H1 (cell line): ENCODE measurements around the gene CYRIA. TPM values are rescaled to one million over a fixed set of nuclear protein-coding genes. Genes with fewer than 3 reads are reported as not detected.

Experiments
- CTCF ChIA-PET: fragments of 300-600 bp; sonication (Branson Sonifier 250); formaldehyde crosslinking; loops from one replicate; lab custom pipeline; 2021; ENCODE audit not compliant: partially characterized antibody; lab: Charles Lee
- POLR2A ChIA-PET: fragments of 300-600 bp; sonication (Branson Sonifier 250); formaldehyde crosslinking; loops from one replicate; lab custom pipeline; 2021; ENCODE audit warnings: inconsistent platforms; ENCODE audit not compliant: partially characterized antibody; lab: Charles Lee
- DNase-seq, 2 experiments: peaks; one replicate each; pipeline versions ENCODE4 v3.0.0 to v3.0.0-alpha.2; 2010 to 2022; ENCODE audit warnings: low spot score in 2 of 2, low read depth in 1 of 2, mixed read lengths in 1 of 2
- FAIRE-seq: peaks from 2 replicates; lab custom pipeline; 2011; peaks lifted over from hg19 to GRCh38; lab: Jason Lieb, UNC
- H2AFZ ChIP-seq: 2 replicates; pipeline ENCODE4 v1.8.1; 2012; ENCODE audit warnings: low read length, inconsistent platforms
- H2AK5ac ChIP-seq: 2 replicates; pipeline ENCODE4 v1.6.1; 2013; ENCODE audit warnings: low read depth, low read length
- H2BK120ac ChIP-seq: replicated peaks from 2 replicates; pipeline ENCODE3; 2013; ENCODE audit warnings: low read depth, low read length, inconsistent platforms
- H2BK12ac ChIP-seq: 2 replicates; pipeline ENCODE4 v1.6.1; 2013; ENCODE audit warnings: low read depth, low read length
- H2BK15ac ChIP-seq: 2 replicates; pipeline ENCODE4 v1.6.1; 2013; ENCODE audit warnings: low read length
- H2BK20ac ChIP-seq: 2 replicates; pipeline ENCODE4 v1.6.1; 2013; ENCODE audit warnings: low read length
- H2BK5ac ChIP-seq: 2 replicates; pipeline ENCODE4 v1.6.1; 2013; ENCODE audit warnings: low read depth, low read length
- H3K14ac ChIP-seq: 2 replicates; pipeline ENCODE4 v1.6.1; 2013; ENCODE audit warnings: inconsistent platforms; ENCODE audit not compliant: insufficient read length
- H3K18ac ChIP-seq: 2 replicates; pipeline ENCODE4 v1.6.1; 2013; ENCODE audit warnings: low read length; ENCODE audit errors: extremely low read depth
- H3K23ac ChIP-seq: 2 replicates; pipeline ENCODE4 v1.6.1; 2013; ENCODE audit warnings: inconsistent platforms; ENCODE audit not compliant: insufficient read length
- H3K23me2 ChIP-seq: 2 replicates; pipeline ENCODE4 v1.6.1; 2013; ENCODE audit warnings: low read depth, low read length
- H3K27ac ChIP-seq: 2 replicates; pipeline ENCODE4 v1.6.1; 2011; ENCODE audit warnings: low read depth, low read length, inconsistent platforms
- H3K27me3 ChIP-seq, 4 experiments: replicated peaks in 1 of 4; 1 replicate in 1 of 4; 2 replicates in 3 of 4; pipeline versions ENCODE4 v1.6.1 to v1.8.1; 2011 to 2013; ENCODE audit warnings: low read length in 3 of 4, mild to moderate bottlenecking in 3 of 4, inconsistent platforms in 2 of 4, mixed read lengths in 2 of 4, moderate library complexity in 1 of 4; ENCODE audit not compliant: control insufficient read depth in 3 of 4, insufficient read depth in 3 of 4; ENCODE audit errors: extremely low read depth in 1 of 4
- H3K36me3 ChIP-seq, 4 experiments: 2 replicates each; pipeline versions ENCODE4 v1.6.1 to v1.8.1; 2011 to 2013; ENCODE audit warnings: mild to moderate bottlenecking in 4 of 4, low read length in 3 of 4, moderate library complexity in 2 of 4, control low read depth in 1 of 4, inconsistent platforms in 1 of 4; ENCODE audit not compliant: insufficient read depth in 4 of 4, control insufficient read depth in 2 of 4
- H3K4ac ChIP-seq: replicated peaks from 2 replicates; pipeline ENCODE3; 2013; ENCODE audit warnings: low read length, low read depth, mixed read lengths, inconsistent platforms; ENCODE audit not compliant: insufficient read length
- H3K4me1 ChIP-seq, 4 experiments: replicated peaks in 1 of 4; 1 replicate in 1 of 4; 2 replicates in 3 of 4; pipeline versions ENCODE4 v1.6.1 to v1.8.1; 2011 to 2013; ENCODE audit warnings: low read length in 3 of 4, inconsistent platforms in 2 of 4, mixed read lengths in 1 of 4; ENCODE audit not compliant: insufficient read depth in 4 of 4, control insufficient read depth in 3 of 4
- H3K4me2 ChIP-seq, 2 experiments: 2 replicates each; pipeline versions ENCODE4 v1.6.1 to v1.8.1; 2011 to 2013; ENCODE audit warnings: low read depth in 2 of 2, low read length in 2 of 2, control low read depth in 1 of 2, inconsistent platforms in 1 of 2, mild to moderate bottlenecking in 1 of 2; ENCODE audit not compliant: insufficient read depth in 1 of 2
- H3K4me3 ChIP-seq, 4 experiments: fragments of 200-600, 300-600 bp in 1 of 4; sonication (generic), shearing (Covaris generic), sonication (Bioruptor Twin) in 1 of 4; 2 replicates each; pipeline versions ENCODE4 v1.5.1 to v1.8.1; 2011 to 2016; ENCODE audit warnings: low read length in 4 of 4, low read depth in 3 of 4, control low read depth in 2 of 4, inconsistent platforms in 2 of 4, mild to moderate bottlenecking in 2 of 4, mixed read lengths in 1 of 4, moderate library complexity in 1 of 4; ENCODE audit not compliant: insufficient read depth in 2 of 4; ENCODE audit errors: extremely low read depth in 1 of 4
- H3K56ac ChIP-seq: replicated peaks from 2 replicates; pipeline ENCODE3; 2013; ENCODE audit warnings: low read depth, mild to moderate bottlenecking, mixed read lengths, low read length, inconsistent platforms; ENCODE audit not compliant: insufficient read length
- H3K79me1 ChIP-seq: 2 replicates; pipeline ENCODE4 v1.6.1; 2013; ENCODE audit warnings: low read depth, low read length, control low read depth
- H3K79me2 ChIP-seq, 2 experiments: 2 replicates each; pipeline versions ENCODE4 v1.6.1 to v1.8.1; 2012 to 2013; ENCODE audit warnings: low read length in 2 of 2, mild to moderate bottlenecking in 2 of 2, inconsistent platforms in 1 of 2; ENCODE audit not compliant: insufficient read depth in 2 of 2, control insufficient read depth in 1 of 2
- H3K9ac ChIP-seq, 4 experiments: replicated peaks in 1 of 4; 1 replicate in 1 of 4; 2 replicates in 3 of 4; pipeline versions ENCODE4 v1.6.1 to v1.8.1; 2011 to 2013; ENCODE audit warnings: low read depth in 3 of 4, low read length in 3 of 4, control low read depth in 2 of 4, mild to moderate bottlenecking in 2 of 4, moderate library complexity in 2 of 4, inconsistent platforms in 1 of 4; ENCODE audit errors: extremely low read depth in 1 of 4
- H3K9me3 ChIP-seq, 2 experiments: 2 replicates each; pipeline versions ENCODE4 v1.6.1 to v1.8.1; 2012 to 2013; ENCODE audit warnings: mild to moderate bottlenecking in 2 of 2, moderate library complexity in 2 of 2, control low read depth in 1 of 2, inconsistent platforms in 1 of 2, low read depth in 1 of 2, low read length in 1 of 2, mixed read lengths in 1 of 2; ENCODE audit not compliant: insufficient read depth in 2 of 2
- H4K20me1 ChIP-seq, 2 experiments: replicated peaks in 1 of 2; 2 replicates each; pipeline versions ENCODE3 to v1.8.1; 2011 to 2013; ENCODE audit warnings: inconsistent platforms in 2 of 2, low read length in 2 of 2, mild to moderate bottlenecking in 1 of 2; ENCODE audit not compliant: insufficient read depth in 2 of 2, control insufficient read depth in 1 of 2
- H4K5ac ChIP-seq: 2 replicates; pipeline ENCODE4 v1.6.1; 2013; ENCODE audit warnings: low read length, low read depth, mixed read lengths, inconsistent platforms; ENCODE audit not compliant: insufficient read length
- H4K8ac ChIP-seq: 2 replicates; pipeline ENCODE4 v1.8.0; 2013; ENCODE audit warnings: mild to moderate bottlenecking, moderate library complexity, low read length, inconsistent platforms; ENCODE audit not compliant: insufficient read depth; ENCODE audit errors: extremely low read depth
- H4K91ac ChIP-seq: replicated peaks from 2 replicates; pipeline ENCODE3; 2013; ENCODE audit warnings: low read length, mixed read lengths, inconsistent platforms; ENCODE audit not compliant: insufficient read length
- ATF2 ChIP-seq: IDR thresholded peaks from 2 replicates; pipeline ENCODE4 v1.6.1; 2012; ENCODE audit warnings: low read length, inconsistent platforms
- BRCA1 ChIP-seq: IDR thresholded peaks from 2 replicates; pipeline ENCODE4 v1.6.1; 2012; ENCODE audit warnings: low read depth, low read length, improper control_type of control experiment
- CHD1 ChIP-seq: IDR thresholded peaks from 2 replicates; pipeline ENCODE4 v1.6.1; 2012; ENCODE audit warnings: low read depth, low read length, improper control_type of control experiment
- CHD2 ChIP-seq: IDR thresholded peaks from 2 replicates; pipeline ENCODE4 v1.6.1; 2012; ENCODE audit warnings: low read length, improper control_type of control experiment
- CTBP2 ChIP-seq: IDR thresholded peaks from 2 replicates; pipeline ENCODE4 v1.7.0; 2011; ENCODE audit warnings: borderline replicate concordance, mild to moderate bottlenecking, moderate library complexity, mixed read lengths, low read length; ENCODE audit not compliant: insufficient read depth, insufficient read length
- E2F6 ChIP-seq: IDR thresholded peaks from 2 replicates; pipeline ENCODE4 v1.6.1; 2012; ENCODE audit warnings: inconsistent platforms
- GTF2F1 ChIP-seq: IDR thresholded peaks from 2 replicates; pipeline ENCODE4 v1.6.1; 2012; ENCODE audit warnings: low read depth, low read length, improper control_type of control experiment, borderline replicate concordance
- NANOG ChIP-seq: IDR thresholded peaks from 2 replicates; pipeline ENCODE4 v1.6.1; 2011; ENCODE audit warnings: low read length, low read depth, mild to moderate bottlenecking, inconsistent platforms; ENCODE audit not compliant: insufficient read depth, poor library complexity, severe bottlenecking
- RNF2 ChIP-seq: fragments of 200-900, 300-1000 bp; sonication (generic); IDR thresholded peaks from 2 replicates; pipeline ENCODE4 v1.7.1; 2016; ENCODE audit warnings: borderline replicate concordance, low read depth, mild to moderate bottlenecking, antibody characterized with exemption, low read length; ENCODE audit not compliant: poor library complexity, severe bottlenecking; ENCODE audit errors: missing control alignments
- USF2 ChIP-seq: IDR thresholded peaks from 2 replicates; pipeline ENCODE4 v1.6.1; 2011; ENCODE audit warnings: low read length, improper control_type of control experiment
- WGBS, 2 experiments: shearing (Covaris generic) in 1 of 2; methylation state at CpG; one replicate each; pipeline versions ENCODE4 v1.1.6 to v1.1.7; 2013 to 2015; ENCODE audit warnings: low lambda C conversion rate in 2 of 2, mixed read lengths in 2 of 2, inconsistent platforms in 1 of 2, low coverage in 1 of 2, missing lambda C conversion rate in 1 of 2; ENCODE audit not compliant: insufficient replicate concordance in 2 of 2, insufficient coverage in 1 of 2, insufficient read length in 1 of 2; ENCODE audit errors: extremely low coverage in 1 of 2, missing lambda C conversion rate in 1 of 2; 5-methylcytosine and 5-hydroxymethylcytosine counted together
- polyA plus RNA-seq, 7 experiments: library from polyadenylated mRNA; depleted of rRNA in 3 of 7; stranded (reverse) in 5 of 7; unstranded in 2 of 7; fragments of >200 nt in 5 of 7; fragments of 200-250 nt in 2 of 7; gene quantifications; 1 replicate in 5 of 7; 2 replicates in 1 of 7; 4 replicates in 1 of 7; pipeline versions ENCODE4 v1.2.1 to v1.2.3, GENCODE V29; 2011 to 2013; ENCODE audit warnings: missing spikeins in 2 of 7, mixed read lengths in 2 of 7
- total RNA-seq: library from RNA; stranded (reverse); fragmentation: NEBNext Ultra II Directional; extraction: Animal tissue kit (Norgen Biotek cat#: 25700); gene quantifications from 2 replicates; pipeline ENCODE4 v1.2.1, GENCODE V29; 2021

The CYRIA gene
- total and polyA plus RNA-seq, 2 of the 8 experiments (the other 6 are each of a cell fraction or from before 2014, with no cell fraction given) = 1.5 to 9.8 TPM

DNA sequence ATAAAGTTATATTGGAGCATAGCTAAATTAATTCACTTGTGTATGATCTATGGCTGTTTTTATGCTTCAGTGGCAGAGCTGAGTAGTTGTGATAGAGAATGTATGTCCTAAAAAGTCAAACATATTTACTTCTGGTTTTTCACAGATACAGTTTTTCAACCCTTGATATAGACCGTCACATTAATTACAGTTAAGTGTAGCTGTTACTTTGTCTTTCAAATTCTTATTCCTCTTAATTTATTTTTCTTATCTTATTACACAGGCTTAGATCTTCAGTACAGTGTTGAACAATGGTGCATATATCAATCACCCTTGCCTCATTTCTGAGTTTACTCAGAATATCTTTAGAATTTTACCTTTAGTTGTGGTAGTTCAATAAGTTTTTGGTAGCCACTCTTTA lies 12.2 kb upstream of the CYRIA start:
- no peak overlapping the region for H2AK5ac ChIP-seq
- no peak overlapping the region for H3K9ac ChIP-seq
- H2BK20ac ChIP-seq = no peak overlapping the region
- no peak overlapping the region for H2BK120ac ChIP-seq
- H4K20me1 ChIP-seq = no peaks in the 10 kb centered on the region
- H3K36me3 ChIP-seq = no peaks in the 10 kb centered on the region
- no peak overlapping the region for H3K56ac ChIP-seq
- ChIA-PET CTCF (interaction anchor here (0.6 to 2.9 kb wide), 5 partner anchors 18 to 1155 kb away, joined by 3 to 14 read pairs (median 4); no protein-coding TSS in a partner anchor), POLR2A (no interaction called here)
- H4K5ac ChIP-seq = no peak overlapping the region
- H2AFZ ChIP-seq = no peak overlapping the region
- H4K91ac ChIP-seq = no peak overlapping the region
- no peak overlapping the region for H3K14ac ChIP-seq
- peaks cover 0 to 4% of the 10 kb centered on the region in 2 experiments; a peak in 1 of 4 replicates for H3K9me3 ChIP-seq
- no peak overlapping the region for H3K4ac ChIP-seq
- no peaks in the 10 kb centered on the region for H3K79me2 ChIP-seq
- H3K4me1 ChIP-seq = no peaks in the 10 kb centered on the region
- no peak overlapping the region for H2BK5ac ChIP-seq
- H3K18ac ChIP-seq = no peak overlapping the region
- H3K27ac ChIP-seq = no peak overlapping the region
- H3K23me2 ChIP-seq = no peaks in the 10 kb centered on the region
- FAIRE-seq = no peak
- DNase-seq = no peak
- no peak overlapping the region for H3K23ac ChIP-seq
- H4K8ac ChIP-seq = no peak overlapping the region
- H3K4me3 ChIP-seq = no peak overlapping the region
- H2BK12ac ChIP-seq = no peak overlapping the region
- H2BK15ac ChIP-seq = no peak overlapping the region
- no peak overlapping the region for H3K4me2 ChIP-seq
- WGBS, 2 experiments = 88% methylated on average over 1 of the region's 1 CpG; no CpG with 5 or more reads in 1 of the 2 experiments
- no peaks in the 10 kb centered on the region; a peak in 1 of 7 replicates for H3K27me3 ChIP-seq
- H3K79me1 ChIP-seq = no peaks in the 10 kb centered on the region
- TF ChIP-seq E2F6 (no peak), RNF2 (no peak), CHD1 (no peak), NANOG (no peak), USF2 (no peak), BRCA1 (no peak), CTBP2 (no peak), ATF2 (no peak), CHD2 (no peak), GTF2F1 (no peak)
